ENCODE data around the gene RAPGEF3. TPM values are rescaled to one million over a fixed set of nuclear protein-coding genes. Genes with fewer than 3 reads are reported as not detected.

The RAPGEF3 gene
- total and polyA plus RNA-seq, 2 of the 13 experiments (the other 11 are each of a cell fraction or from before 2014, with no cell fraction given) = 0.07 TPM

GRCh38 chr12:47742253-47742825 is 16.3 kb downstream of the RAPGEF3 start:
- FAIRE-seq (peak; percentile 65), ATAC-seq (no peak), DNase-seq (ENCODE audit: low spot score) (peak; percentile 19)
- H3K36me3 ChIP-seq (replicated peaks in 1 of 2; ENCODE audit: control insufficient read depth in 1 of 2, insufficient read depth in 2 of 2, low read length in 2 of 2) = no peaks in the 10 kb centered on the region
- H3K9me3 ChIP-seq (ENCODE audit: low read length) = no peaks in the 10 kb centered on the region
- H3K4me1 ChIP-seq (ENCODE audit: insufficient read depth, low read length) = peaks cover 24% of the 10 kb centered on the region
- 20% methylated on average over 7 of the region's 7 CpGs for WGBS (ENCODE audit: low lambda C conversion rate)
- H3K27me3 ChIP-seq (ENCODE audit: control insufficient read depth in 1 of 2, insufficient read depth in 2 of 2, low read length in 2 of 2) = peaks cover 9 to 49% of the 10 kb centered on the region in 2 experiments
- ChIA-PET POLR2A (no interaction called here), CTCF (ENCODE audit: low intra/inter-chr PET ratio, low total read pairs) (interaction anchor here (1.3 to 3.8 kb wide), 5 partner anchors 17 to 96 kb away, joined by 4 to 37 read pairs (median 16); partner anchors contain the start of gene RAPGEF3)
- H2AFZ ChIP-seq (ENCODE audit: low read length) = no peak overlapping the region
- H4K20me1 ChIP-seq (ENCODE audit: insufficient read depth, low read length) = no peaks in the 10 kb centered on the region
- H3K27ac ChIP-seq (ENCODE audit: extremely low read length, insufficient read depth, low read length) = no peak overlapping the region
- no peaks in the 10 kb centered on the region for H3K79me2 ChIP-seq (ENCODE audit: insufficient read depth, low read length)
- H3K4me3 ChIP-seq (replicated peaks in 1 of 3; ENCODE audit: insufficient read depth in 1 of 3, low read depth in 2 of 3, low read length in 3 of 3) = no peak overlapping the region
- in situ Hi-C loops (cut with HindIII; ENCODE audit: extremely low pct_ligation_motif_present, low pct_unique_long_range_greater_than_20kb) (loop anchor here (5.0 kb wide), 1 partner anchor 35 kb away; no protein-coding TSS in a partner anchor), intact Hi-C loops (cut with micrococcal nuclease; ENCODE audit: unreplicated experiment) (loop anchor here (1.0 kb wide), 2 partner anchors 37 to 96 kb away; no protein-coding TSS in a partner anchor)
- no peak overlapping the region for H3K9ac ChIP-seq (ENCODE audit: insufficient read depth, low read depth, low read length)
- no peak overlapping the region for H3K4me2 ChIP-seq (ENCODE audit: low read depth, low read length)
- BruUV-seq (replicated peaks) = no TSS peak
- no peak for TF ChIP-seq FOXA1 (IDR thresholded peaks at IDR 0.05)
- peak; percentile 79 for TF ChIP-seq FOXA1 (CRISPR knock-in tag; IDR thresholded peaks at IDR 0.05)
- 0 out of 2 replicates have a peak, but pooled peaks have one; percentile 22 for TF ChIP-seq UBTF (CRISPR knock-in tag; IDR thresholded peaks at IDR 0.05)
- peak; percentile 17 to 65; a peak in 1 of 4 replicates for TF ChIP-seq NR2F1 (CRISPR knock-in tag; IDR thresholded peaks at IDR 0.05)
- TF ChIP-seq ZNF549 (CRISPR knock-in tag; IDR thresholded peaks at IDR 0.05) = no peak
- TF ChIP-seq ZNF768 (CRISPR knock-in tag; IDR thresholded peaks at IDR 0.05) = peak; percentile 83
- TF ChIP-seq ZMYM2 (CRISPR knock-in tag; IDR thresholded peaks at IDR 0.05) = peak; percentile 89
- no peak for TF ChIP-seq MAFF (IDR thresholded peaks at IDR 0.05; ENCODE audit: low read depth, low read length)
- TF ChIP-seq MEIS2 (CRISPR knock-in tag; IDR thresholded peaks at IDR 0.05) = no peak
- TF ChIP-seq, protein P1, sequence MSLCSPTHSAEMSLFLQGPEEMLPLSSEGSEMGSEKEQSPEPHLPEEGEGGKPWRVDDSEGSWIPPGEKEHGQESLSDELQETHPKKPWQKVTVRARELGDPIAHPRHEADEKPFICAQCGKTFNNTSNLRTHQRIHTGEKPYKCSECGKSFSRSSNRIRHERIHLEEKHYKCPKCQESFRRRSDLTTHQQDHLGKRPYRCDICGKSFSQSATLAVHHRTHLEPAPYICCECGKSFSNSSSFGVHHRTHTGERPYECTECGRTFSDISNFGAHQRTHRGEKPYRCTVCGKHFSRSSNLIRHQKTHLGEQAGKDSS (CRISPR knock-in tag; IDR thresholded peaks at IDR 0.05; ENCODE audit: borderline replicate concordance, low read depth) = 0 out of 2 replicates have a peak, but pooled peaks have one; percentile 34
- TF ChIP-seq, protein P2, sequence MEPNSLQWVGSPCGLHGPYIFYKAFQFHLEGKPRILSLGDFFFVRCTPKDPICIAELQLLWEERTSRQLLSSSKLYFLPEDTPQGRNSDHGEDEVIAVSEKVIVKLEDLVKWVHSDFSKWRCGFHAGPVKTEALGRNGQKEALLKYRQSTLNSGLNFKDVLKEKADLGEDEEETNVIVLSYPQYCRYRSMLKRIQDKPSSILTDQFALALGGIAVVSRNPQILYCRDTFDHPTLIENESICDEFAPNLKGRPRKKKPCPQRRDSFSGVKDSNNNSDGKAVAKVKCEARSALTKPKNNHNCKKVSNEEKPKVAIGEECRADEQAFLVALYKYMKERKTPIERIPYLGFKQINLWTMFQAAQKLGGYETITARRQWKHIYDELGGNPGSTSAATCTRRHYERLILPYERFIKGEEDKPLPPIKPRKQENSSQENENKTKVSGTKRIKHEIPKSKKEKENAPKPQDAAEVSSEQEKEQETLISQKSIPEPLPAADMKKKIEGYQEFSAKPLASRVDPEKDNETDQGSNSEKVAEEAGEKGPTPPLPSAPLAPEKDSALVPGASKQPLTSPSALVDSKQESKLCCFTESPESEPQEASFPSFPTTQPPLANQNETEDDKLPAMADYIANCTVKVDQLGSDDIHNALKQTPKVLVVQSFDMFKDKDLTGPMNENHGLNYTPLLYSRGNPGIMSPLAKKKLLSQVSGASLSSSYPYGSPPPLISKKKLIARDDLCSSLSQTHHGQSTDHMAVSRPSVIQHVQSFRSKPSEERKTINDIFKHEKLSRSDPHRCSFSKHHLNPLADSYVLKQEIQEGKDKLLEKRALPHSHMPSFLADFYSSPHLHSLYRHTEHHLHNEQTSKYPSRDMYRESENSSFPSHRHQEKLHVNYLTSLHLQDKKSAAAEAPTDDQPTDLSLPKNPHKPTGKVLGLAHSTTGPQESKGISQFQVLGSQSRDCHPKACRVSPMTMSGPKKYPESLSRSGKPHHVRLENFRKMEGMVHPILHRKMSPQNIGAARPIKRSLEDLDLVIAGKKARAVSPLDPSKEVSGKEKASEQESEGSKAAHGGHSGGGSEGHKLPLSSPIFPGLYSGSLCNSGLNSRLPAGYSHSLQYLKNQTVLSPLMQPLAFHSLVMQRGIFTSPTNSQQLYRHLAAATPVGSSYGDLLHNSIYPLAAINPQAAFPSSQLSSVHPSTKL (CRISPR knock-in tag; IDR thresholded peaks at IDR 0.05) = peak; percentile 20; the same call in 1 of the 2 replicates
- peak; percentile 65 for TF ChIP-seq SMC3 (IDR thresholded peaks at IDR 0.05; ENCODE audit: low read length)
- TF ChIP-seq XRCC5 (optimal IDR thresholded peaks at IDR 0.05; ENCODE audit: low read length) = peak; percentile 36
- TF ChIP-seq ZMYM3 (CRISPR knock-in tag; IDR thresholded peaks at IDR 0.05) = peak; percentile 56; the same call in 1 of the 2 replicates
- TF ChIP-seq MZF1 (CRISPR knock-in tag; IDR thresholded peaks at IDR 0.05; ENCODE audit: borderline replicate concordance) = 0 out of 2 replicates have a peak, but pooled peaks have one; percentile 30
- TF ChIP-seq MYNN (CRISPR knock-in tag; IDR thresholded peaks at IDR 0.05; ENCODE audit: low read depth) = no peak
- peak; percentile 34; the same call in 1 of the 2 replicates for TF ChIP-seq FOXA3 (CRISPR knock-in tag; IDR thresholded peaks at IDR 0.05)
- no peak for TF ChIP-seq TARDBP (CRISPR knock-in tag; IDR thresholded peaks at IDR 0.05)
- TF ChIP-seq ZKSCAN1 (IDR thresholded peaks at IDR 0.05; ENCODE audit: low read length) = peak; percentile 100
